HG03558 (cell line): ENCODE data around the gene GGTLC2.

Experiments used
- ATAC-seq: cut with Tn5 transposase; IDR thresholded peaks from one replicate; pipeline ENCODE4 v1.9.1; 2021; ENCODE audit warnings: moderate number of reproducible peaks; ENCODE audit not compliant: unreplicated experiment; ENCODE audit errors: extremely low read depth

Gene GGTLC2

DNA sequence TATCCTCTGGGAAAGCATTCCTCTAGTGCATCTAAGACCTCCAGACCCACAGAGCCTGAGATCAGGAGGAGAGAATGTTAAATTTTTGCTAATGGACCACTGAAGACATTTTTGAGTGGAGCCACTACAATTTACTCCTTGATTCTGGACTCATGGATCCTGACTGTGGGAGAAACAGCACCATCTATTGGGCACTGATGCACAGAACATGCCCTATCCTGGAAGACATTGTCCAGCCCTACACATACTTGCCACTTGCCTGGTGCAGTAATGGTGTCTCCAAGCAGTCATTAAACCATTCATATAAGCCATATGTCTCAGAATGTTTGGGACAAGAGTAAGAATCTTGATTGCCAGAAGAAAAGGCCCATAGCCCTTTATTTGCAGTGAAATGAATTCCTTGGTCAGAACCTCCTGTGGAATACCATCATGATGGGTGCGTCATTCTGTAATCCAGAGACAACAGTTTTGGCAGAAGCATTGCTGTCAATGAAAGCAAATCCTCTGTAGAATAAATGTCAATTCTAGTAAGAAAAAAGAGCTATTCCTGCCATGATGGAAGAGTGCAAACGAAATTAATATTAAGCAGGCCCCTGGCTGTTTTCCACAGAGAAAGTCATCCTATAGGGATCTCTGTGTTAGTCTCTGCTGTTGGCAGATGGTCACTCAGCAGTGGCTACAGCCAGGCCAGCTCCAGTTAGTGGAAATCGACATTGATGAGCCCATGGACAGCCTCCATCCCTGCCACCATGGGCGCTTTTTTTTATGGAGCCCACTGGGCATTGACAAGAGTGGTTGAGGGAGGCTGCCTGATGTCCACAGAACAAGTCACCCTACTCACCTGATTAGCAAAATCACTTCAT is 43.5 kb downstream of the GGTLC2 start:
- no peak for ATAC-seq

DNA sequence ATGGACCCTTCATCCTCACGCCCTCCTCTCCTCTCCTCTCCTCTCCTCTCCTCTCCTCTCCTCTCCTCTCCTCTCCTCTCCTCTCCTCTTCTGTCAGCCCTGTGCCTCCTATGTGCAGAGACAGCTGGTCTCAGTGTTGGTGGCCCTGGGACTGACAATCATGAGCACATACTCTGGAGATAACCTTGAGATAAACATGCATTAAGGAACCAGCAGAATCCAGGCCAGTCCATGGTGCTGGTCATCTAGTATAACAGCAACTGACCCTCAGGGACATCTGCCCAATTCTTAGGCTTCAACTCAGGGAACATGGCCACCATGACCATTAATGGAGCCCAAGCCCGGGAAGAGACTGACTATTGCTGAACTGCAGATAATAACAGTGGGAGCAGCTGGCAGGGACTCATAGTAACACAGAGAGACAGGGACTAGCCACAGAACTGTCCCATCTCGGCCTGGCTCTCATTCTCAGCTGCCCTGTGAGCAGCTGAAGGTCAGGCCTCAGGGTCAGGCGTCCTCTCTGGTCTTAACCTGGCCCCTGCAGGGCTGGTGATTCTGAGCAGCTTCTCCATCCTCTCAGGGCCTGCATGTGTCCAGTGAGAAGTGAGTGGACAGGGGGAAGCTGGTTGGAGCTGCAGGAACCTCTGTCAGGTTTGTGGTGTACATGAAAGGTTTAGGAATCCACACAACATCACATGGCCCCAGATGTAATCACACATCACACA is 45.4 kb downstream of the GGTLC2 start:
- ATAC-seq = no peak

DNA sequence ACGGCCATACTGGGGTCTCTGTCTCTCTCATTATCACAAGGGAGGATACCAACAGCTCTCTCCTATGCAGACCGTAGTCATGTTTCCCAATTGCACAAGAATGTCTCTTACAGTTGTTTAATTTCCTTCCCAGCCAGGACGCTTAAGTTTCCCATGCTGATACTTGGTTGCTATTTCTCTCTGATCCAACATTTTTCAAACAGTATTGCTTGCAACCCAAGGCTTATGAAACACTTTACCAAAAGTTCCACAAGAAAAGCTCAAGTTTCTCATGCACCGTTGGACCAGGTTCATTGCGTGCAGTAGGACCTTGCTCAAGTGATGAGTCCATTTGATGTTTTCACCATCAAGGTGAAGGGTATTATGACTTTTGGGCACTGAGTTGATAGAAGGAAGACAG is 46.6 kb downstream of the GGTLC2 start:
- no peak for ATAC-seq

DNA sequence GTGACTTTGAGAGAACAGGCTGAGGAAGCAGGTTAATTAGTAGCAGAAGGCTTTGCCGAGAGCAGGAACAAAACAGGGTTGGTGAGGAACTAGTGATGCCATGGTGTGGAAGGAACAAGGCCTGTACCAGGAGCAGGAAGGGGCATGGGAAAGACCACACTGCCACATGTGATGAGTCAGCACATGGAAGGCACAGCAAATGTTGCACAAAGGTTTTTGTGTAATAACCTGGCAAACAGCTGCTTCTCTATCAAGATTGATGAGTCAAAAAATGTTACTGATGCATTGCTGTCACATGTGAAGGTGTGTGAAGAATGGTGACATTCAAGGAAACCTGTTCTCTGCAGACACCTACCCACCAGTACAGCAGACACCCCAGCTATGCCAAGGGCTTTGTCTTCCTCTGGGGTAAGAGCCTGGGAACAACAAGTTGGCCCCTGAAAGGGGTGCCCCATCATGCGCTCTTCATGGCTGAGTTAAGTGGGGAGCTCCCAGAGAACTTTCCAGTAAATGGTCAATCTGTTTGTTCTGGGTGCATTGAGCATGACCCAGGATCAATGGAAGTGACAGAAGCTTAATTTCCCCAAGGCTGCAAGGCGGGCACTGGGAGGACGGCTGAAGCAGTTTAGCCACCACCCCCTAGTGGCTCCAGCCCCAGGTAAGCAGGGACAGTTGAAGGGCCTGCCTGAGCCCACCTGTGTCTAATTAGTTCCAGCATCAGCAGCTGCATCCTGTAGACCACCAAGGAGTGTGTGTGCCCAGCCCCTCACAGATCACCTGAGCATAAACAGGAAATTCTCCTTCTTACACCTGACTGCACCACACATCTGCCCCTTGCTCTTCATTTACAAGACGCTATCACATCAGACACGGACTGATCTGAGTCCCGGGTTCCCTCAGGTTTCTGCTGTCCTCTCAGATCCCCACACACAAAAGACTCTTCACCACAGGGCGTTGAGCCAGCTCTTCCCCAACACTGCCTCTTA is 47.6 kb downstream of the GGTLC2 start:
- no peak for ATAC-seq

DNA sequence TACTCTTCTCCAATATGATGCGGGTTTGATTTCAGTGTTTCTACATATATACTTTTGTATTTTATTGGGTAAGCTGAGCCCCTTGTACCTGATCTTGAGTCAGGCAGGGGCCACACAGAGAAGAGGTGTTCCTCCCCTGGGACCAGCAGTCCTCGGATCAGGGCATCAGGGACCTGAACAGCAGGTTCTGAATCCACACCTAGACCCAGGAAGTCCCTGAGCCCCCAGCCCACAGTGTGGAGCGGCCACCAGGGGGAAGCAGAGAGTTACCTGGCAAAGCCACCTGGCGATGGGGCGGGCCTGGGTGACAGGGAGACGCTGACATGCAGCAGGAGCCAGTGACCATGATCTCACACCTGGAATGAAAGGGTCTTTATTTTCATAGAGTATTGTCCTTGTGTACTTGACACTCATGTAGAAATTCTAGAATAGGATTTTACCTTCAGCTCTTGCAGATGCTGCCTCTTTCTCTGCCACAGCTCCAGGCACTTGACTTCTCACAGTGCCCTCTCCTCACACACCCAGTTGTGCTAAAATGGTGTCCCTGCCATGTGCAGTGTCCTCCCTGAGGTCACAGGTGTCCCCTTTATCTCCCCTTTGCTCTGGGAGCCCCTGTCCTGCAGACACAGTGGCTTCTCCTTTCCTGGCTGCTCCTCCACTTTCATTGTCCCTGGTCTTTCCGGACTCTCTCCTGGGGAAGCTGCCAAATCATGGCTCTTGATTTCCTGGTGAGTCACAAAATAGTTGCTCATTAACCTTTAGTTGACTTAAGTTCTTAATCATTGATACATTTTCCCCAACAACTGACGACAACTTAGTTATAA is 48.5 kb downstream of the GGTLC2 start:
- no peak for ATAC-seq

DNA sequence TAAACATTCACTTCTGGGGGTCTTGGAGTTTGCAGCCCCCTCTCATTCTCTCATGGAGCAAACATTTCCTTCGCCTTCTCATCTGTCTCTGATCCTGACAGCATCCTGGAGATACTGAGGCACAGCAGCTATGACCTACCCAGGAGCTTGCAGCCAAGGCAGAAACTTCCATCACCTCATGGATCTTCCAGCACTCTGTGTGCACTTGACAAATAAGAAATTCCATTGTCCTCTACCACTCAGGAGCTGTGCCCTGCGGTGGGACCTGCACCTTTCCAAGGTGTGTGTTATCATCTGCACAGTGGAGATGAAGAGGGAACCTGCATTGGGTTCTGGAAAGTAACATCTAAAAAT is 49.1 kb downstream of the GGTLC2 start:
- ATAC-seq = no peak

DNA sequence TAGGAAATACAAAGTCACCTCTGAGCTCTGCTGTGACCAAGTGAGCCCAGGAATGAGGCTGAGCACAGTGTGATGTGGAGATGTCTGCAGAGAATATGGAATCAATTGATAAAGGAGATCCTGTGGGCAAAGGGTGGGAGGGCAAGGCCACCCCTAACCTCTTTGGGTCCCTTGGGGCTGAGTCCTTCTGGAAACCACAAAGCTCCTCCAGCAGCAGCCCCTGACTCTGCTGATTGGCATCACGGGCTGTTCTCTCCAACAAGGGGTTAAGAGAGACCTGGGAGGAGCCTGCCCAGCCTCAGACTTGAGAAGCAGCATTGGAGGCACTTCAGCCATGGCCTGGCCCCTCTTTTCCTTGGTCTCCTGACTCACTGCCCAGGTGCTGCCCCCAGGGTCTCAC is 49.7 kb downstream of the GGTLC2 start:
- ATAC-seq = no peak

DNA sequence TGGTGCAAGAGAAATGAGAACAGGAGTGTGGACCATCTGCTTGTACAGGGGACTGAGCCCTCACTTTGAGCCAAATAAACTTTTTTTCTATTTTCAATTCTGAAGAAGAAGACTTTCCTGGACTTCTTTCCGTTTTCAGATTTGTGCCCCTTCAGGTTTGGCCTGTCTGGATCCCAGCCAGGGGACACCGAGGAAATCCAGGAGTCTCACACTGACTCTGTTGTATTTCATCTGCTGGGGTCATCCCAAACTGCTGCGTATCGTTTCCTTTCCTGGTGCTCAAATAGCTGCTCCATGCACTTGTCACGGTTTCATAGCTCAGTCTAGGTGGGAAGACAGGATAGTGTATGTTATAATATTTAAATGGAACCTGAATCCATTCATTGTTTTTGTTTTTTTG is 51.7 kb downstream of the GGTLC2 start:
- ATAC-seq = no peak
